Erythroblast (primary cell): Measurements from ENCODE around the gene ACE.

Source experiments
- DNase-seq, 2 experiments: peaks; one replicate each; lab custom pipeline; 2025; lab: John Stamatoyannopoulos, UW
- GATA1 ChIP-seq: IDR thresholded peaks from 2 replicates; pipeline ENCODE4 v1.6.1; 2011; ENCODE audit warnings: low read depth, mild to moderate bottlenecking, control low read depth, low read length, moderate library complexity
- POLR2A ChIP-seq: IDR thresholded peaks from 2 replicates; pipeline ENCODE4 v1.6.1; 2011; ENCODE audit warnings: mild to moderate bottlenecking, low read length

Gene ACE

DNA sequence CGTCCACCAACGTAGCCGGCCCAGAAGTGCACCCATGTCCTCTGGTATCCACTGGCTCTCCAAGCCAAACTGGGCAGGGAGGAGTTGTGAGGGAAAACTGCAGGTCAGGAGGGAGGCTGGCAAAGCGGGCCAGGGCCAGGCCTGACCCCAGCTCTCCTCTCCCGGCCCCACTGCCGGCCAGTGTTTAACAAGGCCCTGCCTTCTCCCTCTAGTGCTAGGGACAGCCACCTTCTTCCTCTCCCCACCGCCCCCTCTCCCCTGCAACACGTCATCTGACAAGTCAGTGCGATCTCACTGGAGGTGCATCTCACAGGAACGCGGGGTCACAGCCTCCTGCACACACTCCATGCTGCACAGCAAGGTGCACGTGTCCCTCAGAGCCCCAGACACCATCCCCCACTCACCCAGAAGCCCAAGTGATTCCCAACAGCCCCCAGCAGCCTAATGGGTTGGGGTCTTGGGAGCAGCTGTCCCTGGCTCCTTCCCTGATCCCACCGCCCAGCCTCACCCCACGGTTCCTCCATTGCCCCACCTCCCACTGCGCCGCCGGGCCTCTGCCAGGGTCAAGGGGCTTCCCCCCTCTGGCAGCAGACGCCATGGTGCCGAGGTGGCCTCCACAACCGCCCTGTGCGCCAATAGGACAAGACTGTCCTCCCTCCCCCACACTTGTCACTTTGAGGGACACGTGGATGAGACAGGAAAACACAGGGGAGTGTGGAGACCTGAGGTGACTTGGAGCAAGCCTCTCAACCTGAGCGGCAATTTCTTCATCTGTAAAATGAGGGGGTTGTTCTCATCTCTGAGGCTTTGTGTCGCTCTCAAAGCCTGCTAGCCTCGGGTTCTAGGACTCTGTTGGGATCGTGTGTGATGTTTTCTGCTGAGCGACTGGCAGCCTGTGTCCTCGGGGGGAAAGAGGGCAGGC, 1.1 kb upstream of the ACE start:
- TF ChIP-seq POLR2A, result no peak
- TF ChIP-seq GATA1, result no peak

DNA sequence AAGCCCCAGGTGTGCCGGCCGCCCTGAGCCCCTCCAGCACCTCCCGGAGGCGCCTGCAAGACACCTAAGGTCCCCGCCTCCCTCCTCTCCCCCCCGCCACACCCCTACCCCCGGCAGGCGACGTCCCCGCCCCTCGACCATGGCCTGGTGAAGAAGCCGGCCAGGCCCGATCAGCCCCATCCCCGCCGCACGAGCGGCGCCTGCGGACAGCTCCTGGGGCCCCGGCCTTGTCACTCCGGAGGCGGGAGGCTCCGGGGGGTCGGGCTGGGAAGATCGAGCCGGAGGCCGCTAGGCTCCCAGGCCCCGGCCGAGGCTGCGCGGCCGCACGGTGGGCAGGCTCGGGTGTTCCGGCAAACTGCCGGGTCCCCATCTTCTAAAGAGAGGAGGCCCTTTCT, 405 bp upstream of the ACE start:
- DNase-seq, result no peak
- no peak for TF ChIP-seq POLR2A
- TF ChIP-seq GATA1, result no peak

More for the DNA sequence above, 1.1 kb upstream of the ACE start:
- no peak for DNase-seq

DNA sequence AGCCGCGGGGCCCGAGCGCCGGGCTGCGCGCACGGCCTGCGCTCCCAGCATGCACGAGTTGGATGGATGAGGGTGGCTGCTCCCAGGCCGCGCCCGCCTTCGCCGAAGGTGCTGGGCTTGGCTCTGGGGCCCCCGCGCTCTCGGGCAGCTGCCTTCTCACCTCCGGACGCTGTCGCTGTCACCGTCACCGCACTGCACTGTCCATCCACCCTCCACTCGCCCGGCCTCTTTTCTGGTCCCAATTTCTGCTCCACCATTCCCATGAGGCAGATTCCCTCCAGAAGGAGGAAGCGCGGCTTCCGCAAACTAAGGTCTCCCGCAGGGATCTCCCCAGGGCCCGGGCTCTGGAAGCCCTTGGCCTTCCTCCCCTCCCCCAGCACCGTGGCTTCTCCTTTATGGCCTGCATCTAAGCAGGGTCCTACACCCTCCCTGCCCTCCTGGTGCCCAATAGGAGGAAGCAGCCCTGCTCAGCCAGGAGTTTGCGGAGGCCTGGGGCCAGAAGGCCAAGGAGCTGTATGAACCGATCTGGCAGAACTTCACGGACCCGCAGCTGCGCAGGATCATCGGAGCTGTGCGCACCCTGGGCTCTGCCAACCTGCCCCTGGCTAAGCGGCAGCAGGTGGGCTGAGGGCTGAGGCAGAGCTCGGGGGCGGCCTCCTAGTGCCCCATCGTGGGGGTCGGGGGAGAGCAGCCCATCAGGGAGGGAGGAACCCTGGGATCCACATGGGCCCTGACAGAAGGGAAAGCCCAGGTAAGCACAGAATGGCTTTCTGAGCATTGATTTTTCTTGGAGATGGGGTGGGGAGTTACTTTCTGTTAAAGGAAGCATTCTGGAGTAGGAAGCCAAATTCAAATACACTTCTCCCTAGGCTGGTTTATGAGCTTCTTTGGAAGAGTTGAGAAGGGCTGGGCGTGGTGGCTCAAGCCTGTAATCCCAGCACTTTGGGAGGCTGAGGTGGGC, 899 bp downstream of the ACE start:
- no peak for TF ChIP-seq GATA1
- TF ChIP-seq POLR2A, result no peak
- no peak for DNase-seq

DNA sequence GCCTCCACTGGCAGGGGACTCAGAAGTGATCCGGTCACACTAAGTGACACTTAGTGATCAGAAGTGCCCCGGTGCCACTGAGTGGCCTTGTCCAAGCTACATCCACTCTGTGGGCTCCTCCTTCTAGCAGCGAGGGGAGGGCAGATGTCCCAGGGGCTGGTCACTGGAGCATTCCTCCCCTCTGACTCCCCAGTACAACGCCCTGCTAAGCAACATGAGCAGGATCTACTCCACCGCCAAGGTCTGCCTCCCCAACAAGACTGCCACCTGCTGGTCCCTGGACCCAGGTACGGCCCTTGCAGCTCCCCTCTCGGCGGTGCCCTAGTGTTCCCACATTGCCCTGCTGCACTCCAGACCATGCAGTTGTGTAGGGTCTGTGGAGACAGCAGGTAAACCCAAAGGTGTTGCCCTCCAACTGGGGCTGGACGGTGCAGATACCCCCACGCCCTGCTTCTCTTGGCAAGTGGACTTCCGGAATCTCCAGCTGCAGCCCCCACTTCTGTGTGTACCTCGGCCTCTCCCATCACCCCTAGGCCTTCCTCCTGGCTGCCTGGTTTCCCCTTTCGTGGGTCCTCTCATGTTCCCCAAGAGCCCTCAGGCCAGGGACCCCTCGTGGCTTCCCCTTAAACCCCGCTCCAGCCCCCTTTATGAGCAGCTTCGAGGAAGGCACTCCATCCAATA, 2.1 kb downstream of the ACE start:
- TF ChIP-seq POLR2A, result no peak
- TF ChIP-seq GATA1, result no peak

DNA sequence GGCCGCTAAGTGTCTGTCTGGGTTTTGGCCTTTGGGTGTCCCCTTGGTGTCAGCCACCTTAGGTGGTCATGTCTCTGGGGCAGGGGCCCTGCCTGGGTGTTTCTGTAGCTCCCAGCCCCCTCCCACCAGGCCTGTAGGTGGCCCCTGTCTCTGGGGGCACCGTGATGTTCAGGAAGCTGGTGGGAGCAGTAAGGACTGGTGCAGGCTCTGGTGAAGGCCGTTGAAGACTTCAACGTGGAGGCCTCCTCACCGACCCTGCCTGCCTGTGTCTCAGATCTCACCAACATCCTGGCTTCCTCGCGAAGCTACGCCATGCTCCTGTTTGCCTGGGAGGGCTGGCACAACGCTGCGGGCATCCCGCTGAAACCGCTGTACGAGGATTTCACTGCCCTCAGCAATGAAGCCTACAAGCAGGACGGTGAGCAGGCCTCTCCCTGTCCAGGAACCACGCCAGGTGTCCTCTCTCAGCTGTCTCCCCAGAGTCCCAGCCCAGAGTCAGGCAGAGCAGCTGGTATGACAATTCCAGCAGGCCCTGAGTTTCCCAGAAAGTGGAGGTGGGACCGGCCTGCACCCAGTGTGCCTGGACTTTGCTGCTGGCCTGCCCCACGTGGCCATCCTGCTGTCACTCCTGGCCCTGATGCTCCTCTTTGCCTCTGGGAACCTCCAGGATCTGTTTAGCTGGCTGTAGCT, 2.8 kb downstream of the ACE start:
- TF ChIP-seq GATA1 (no peak), POLR2A (no peak)
- DNase-seq, result no peak

More for the DNA sequence above, 2.1 kb downstream of the ACE start:
- DNase-seq, result peak; percentile 80 to 86

DNA sequence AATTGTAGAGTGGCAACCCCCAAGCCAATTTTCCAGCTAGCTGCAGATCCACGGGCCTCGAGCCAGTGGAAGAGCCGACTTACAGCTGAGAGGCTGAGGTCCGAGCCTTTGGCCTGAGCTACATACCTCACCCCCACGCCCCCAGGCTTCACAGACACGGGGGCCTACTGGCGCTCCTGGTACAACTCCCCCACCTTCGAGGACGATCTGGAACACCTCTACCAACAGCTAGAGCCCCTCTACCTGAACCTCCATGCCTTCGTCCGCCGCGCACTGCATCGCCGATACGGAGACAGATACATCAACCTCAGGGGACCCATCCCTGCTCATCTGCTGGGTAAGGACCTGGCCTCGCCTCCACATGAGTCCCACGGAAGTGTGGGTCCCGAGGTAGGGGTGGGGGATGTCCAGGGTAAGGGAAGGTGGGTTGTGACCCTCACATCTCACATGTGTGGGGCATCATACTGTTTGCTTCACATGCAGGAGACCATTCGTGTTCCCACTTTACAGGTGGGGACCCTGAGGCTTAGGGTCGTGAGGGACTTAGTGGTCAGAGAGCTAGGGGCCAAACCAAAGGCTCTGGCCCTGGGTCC, 3.4 kb downstream of the ACE start:
- TF ChIP-seq POLR2A (no peak), GATA1 (no peak)
- DNase-seq, result no peak

DNA sequence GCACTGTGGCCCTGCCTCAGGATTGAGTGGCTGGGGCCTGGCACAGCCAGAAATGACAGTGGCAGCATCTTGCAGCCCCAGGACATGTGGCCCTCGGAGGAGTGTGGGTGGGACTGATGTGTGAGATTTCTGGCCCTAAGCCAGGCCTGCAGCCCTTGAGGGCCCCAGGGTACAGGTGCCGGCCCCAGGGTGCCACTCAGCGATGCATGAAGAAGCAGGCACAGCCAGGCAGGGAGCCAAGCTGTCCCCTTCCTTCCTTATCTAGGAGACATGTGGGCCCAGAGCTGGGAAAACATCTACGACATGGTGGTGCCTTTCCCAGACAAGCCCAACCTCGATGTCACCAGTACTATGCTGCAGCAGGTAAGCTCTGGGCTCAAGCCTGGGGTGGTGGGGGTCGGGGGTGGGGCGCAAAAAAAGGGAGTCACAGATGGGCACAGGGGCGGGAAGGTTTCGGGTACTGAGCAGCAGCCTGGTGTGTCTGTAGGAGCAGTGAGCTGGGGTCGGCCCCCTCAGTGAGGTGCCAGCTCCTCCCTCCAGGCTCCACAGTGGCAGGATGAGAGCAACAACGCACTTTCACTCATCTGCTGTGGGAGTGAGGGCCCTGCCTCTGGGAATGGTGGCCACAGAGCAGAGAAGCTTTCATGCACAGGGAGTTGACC, 4.1 kb downstream of the ACE start:
- no peak for TF ChIP-seq POLR2A
- no peak for TF ChIP-seq GATA1
- no peak for DNase-seq

DNA sequence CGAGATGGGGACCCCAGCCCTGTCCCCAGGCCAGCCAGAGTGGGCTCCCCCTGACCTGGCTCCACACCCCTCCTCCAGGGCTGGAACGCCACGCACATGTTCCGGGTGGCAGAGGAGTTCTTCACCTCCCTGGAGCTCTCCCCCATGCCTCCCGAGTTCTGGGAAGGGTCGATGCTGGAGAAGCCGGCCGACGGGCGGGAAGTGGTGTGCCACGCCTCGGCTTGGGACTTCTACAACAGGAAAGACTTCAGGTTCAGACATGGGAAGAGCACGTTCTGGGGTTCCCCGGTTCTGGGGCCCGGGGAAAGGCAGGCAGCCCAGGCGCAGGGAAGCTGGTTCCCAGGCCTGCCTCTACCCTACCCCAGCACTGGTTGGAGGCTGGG, 4.6 kb downstream of the ACE start:
- TF ChIP-seq POLR2A (no peak), GATA1 (no peak)
- DNase-seq, result no peak

DNA sequence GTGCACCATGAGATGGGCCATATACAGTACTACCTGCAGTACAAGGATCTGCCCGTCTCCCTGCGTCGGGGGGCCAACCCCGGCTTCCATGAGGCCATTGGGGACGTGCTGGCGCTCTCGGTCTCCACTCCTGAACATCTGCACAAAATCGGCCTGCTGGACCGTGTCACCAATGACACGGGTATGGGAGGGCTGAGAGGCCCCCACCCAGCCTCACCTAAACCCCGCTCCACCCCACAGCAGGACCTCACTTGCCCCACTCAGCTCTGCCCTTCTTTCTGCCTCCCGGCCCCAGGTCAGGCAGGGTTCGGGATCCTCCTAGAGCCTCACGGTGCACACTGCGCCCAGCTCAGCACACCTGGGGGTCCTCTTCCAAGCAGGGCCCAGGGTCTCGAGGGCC, 5.6 kb downstream of the ACE start:
- no peak for TF ChIP-seq POLR2A
- TF ChIP-seq GATA1, result no peak
- DNase-seq, result no peak

DNA sequence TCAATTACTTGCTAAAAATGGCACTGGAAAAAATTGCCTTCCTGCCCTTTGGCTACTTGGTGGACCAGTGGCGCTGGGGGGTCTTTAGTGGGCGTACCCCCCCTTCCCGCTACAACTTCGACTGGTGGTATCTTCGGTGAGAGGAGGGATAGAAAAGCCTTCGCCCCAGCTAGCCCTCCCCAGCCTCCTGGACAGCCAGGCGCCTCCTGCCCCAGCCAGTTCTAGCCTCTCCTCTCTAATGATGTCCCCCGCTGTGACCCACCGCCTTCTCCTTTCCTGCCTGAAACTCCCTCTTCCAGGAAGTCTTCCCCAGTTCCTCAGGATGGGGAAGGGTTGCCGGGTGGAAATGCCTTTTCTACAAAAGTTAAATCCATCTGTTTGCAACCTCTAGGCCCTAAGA, 6.2 kb downstream of the ACE start:
- DNase-seq, result no peak
- no peak for TF ChIP-seq POLR2A
- no peak for TF ChIP-seq GATA1

DNA sequence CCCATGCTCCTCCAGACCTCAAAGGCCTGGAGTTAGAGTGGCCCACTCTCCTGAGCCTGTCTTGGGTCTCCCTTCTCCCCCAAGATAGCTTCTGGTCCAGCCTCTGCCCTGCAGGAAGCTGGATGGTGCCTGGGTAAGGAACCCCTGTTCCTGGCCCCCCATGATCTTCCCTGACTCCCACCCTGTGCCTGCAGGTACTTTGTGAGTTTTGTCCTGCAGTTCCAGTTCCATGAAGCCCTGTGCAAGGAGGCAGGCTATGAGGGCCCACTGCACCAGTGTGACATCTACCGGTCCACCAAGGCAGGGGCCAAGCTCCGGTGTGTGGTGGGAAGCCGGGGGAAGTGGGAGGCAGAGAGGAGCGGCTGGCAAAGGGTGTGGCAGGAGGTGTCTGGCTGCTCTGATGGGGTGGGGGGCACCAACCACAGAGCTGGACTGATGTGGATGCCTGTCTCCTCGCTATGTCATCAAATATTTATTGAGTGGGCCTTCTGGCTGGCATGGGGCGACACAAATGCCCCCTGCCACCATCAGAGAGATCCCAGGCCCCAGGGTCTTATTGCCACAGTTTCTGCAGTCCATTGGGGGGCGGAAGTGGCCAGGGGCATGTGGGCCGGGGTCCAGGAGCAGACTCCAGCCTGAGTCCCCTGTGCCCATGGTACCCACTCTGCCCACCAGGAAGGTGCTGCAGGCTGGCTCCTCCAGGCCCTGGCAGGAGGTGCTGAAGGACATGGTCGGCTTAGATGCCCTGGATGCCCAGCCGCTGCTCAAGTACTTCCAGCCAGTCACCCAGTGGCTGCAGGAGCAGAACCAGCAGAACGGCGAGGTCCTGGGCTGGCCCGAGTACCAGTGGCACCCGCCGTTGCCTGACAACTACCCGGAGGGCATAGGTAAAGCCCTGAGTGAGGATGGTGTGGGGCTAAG, 7.1 kb downstream of the ACE start:
- no peak for TF ChIP-seq GATA1
- no peak for TF ChIP-seq POLR2A
- no peak for DNase-seq
